Transverse colon (tissue), 4 donors: ENCODE results near the gene PYHIN1. TPM values are rescaled to one million over a fixed set of nuclear protein-coding genes. Genes with fewer than 3 reads are reported as not detected.

Experiments used
- DNase-seq: peaks from one replicate; pipeline ENCODE4 v3.0.0-alpha.2; 2019
- H3K27ac ChIP-seq, 4 donors: fragments of 200-600 bp; sonication (generic); 2 replicates each; pipeline ENCODE4 v1.5.1; 2016 to 2018; ENCODE audit warnings: inconsistent platforms in 4 of 4
- H3K27me3 ChIP-seq: fragments of 200-600 bp; sonication (generic); 2 replicates; pipeline ENCODE4 v1.5.1; 2017; ENCODE audit warnings: inconsistent platforms
- H3K36me3 ChIP-seq, 4 donors: fragments of 200-600 bp; sonication (generic); 2 replicates each; pipeline ENCODE4 v1.5.1; 2017 to 2019; ENCODE audit warnings: inconsistent platforms in 4 of 4
- H3K4me1 ChIP-seq, 4 donors: fragments of 200-600 bp; sonication (generic); 2 replicates each; pipeline ENCODE4 v1.5.1; 2017 to 2020; ENCODE audit warnings: inconsistent platforms in 4 of 4
- H3K4me3 ChIP-seq, 4 donors: fragments of 200-600 bp; sonication (generic); 1 replicate in 1 of 4; 2 replicates in 3 of 4; pipeline versions ENCODE4 v1.5.1 to v1.6.1; 2017 to 2019; ENCODE audit warnings: inconsistent platforms in 4 of 4
- H3K9me3 ChIP-seq, 2 donors: fragments of 200-600 bp; sonication (generic); 2 replicates each; pipeline ENCODE4 v1.5.1; 2017 to 2019; ENCODE audit warnings: inconsistent platforms in 2 of 2
- CTCF ChIP-seq, 5 experiments: fragments of 200-600 bp in 3 of 5; fragments of 450-650 bp in 2 of 5; sonication (generic) in 3 of 5; IDR thresholded peaks; 1 replicate in 2 of 5; 2 replicates in 3 of 5; pipeline ENCODE4 v1.5.1; 2016 to 2017; ENCODE audit warnings: antibody characterized with exemption in 5 of 5, inconsistent platforms in 3 of 5, mild to moderate bottlenecking in 2 of 5, moderate library complexity in 1 of 5
- EP300 ChIP-seq: sonication (generic); formaldehyde crosslinking; IDR thresholded peaks from one replicate; pipeline ENCODE4 v1.6.1; 2017; ENCODE audit warnings: antibody characterized with exemption, low read depth
- POLR2A ChIP-seq: fragments of 450-650 bp; IDR thresholded peaks from one replicate; pipeline ENCODE4 v1.6.1; 2016; ENCODE audit warnings: antibody characterized with exemption, mild to moderate bottlenecking, moderate library complexity
- POLR2AphosphoS5 ChIP-seq, 3 donors: sonication (generic); formaldehyde crosslinking; IDR thresholded peaks; one replicate each; pipeline ENCODE4 v1.6.1; 2016; ENCODE audit warnings: antibody characterized with exemption in 3 of 3
- WGBS, 2 donors: methylation state at CpG; one replicate each; pipeline ENCODE4 v1.1.5; 2018; ENCODE audit warnings: low coverage in 1 of 2; 5-methylcytosine and 5-hydroxymethylcytosine counted together
- in situ Hi-C, 4 donors: fragments of 200-750 bp; cut with MboI; loops; one replicate each; pipeline versions ENCODE4 v1.15.0 to v1.15.1; 2017; ENCODE audit warnings: low sequenced_read_pairs in 3 of 4, low pct_ligation_motif_present in 1 of 4, low pct_unique_long_range_greater_than_20kb in 1 of 4
- intact Hi-C: fragments of 100-400 bp; cut with DNase I; formaldehyde crosslinking; loops from one replicate; pipeline ENCODE4 v1.15.1; 2023; ENCODE audit warnings: low total_unique reads
- total RNA-seq, 4 donors: library from RNA; depleted of rRNA; stranded (reverse); fragments of >200 nt; gene quantifications; one replicate each; pipeline ENCODE4 v1.1.0, GENCODE V29; 2016

PYHIN1 gene
- 1 to 10 TPM in 2 of 4 donors, under 1 TPM in 1, not detected in 1; 0.68 to 4.4 (median 1.5) TPM for total RNA-seq

GRCh38 chr1:158931055-158931737, at the start of gene PYHIN1:
Gene PYHIN1 (plus strand): TSS chr1:158931552. CDS start chr1:158936911, 5,359 bp downstream.
- DNase-seq: no peak
- peak within 1 kb of the TSS in 2 of 4 donors; percentile 15 to 23 for H3K4me3 ChIP-seq
- peaks cover 0 to 4% of the 10 kb centered on the region in 2 donors for H3K9me3 ChIP-seq
- peak within 1 kb of the TSS in 3 of 4 donors; percentile 2 to 47 (median 41) for H3K27ac ChIP-seq
- intact Hi-C loops (no loop called here), in situ Hi-C loops (no loop called here)
- 66 to 67% methylated on average over 3 of the region's 3 CpGs for WGBS, 2 donors
- TF ChIP-seq EP300 (no peak), POLR2A (peak; percentile 9), POLR2AphosphoS5 (IDR thresholded peaks at IDR 0.05) (no peak)
- no peaks in the 10 kb centered on the region for H3K4me1 ChIP-seq
- no peaks in the 10 kb centered on the region for H3K36me3 ChIP-seq
- H3K27me3 ChIP-seq: no peaks in the 10 kb centered on the region

- Histone ChIP-seq H3K27me3 (no peaks in the 10 kb centered on the region), H3K36me3 (no peaks in the 10 kb centered on the region), H3K9me3 (no peaks in the 10 kb centered on the region), H3K27ac (no peak overlapping the region), H3K4me1 (no peaks in the 10 kb centered on the region), H3K4me3 (no peak overlapping the region)
- in situ Hi-C loops (no loop called here), intact Hi-C loops (no loop called here)
- no peak for DNase-seq
- TF ChIP-seq POLR2AphosphoS5 (IDR thresholded peaks at IDR 0.05) (no peak), EP300 (no peak), CTCF (IDR thresholded peaks at IDR 0.05) (no peak), POLR2A (no peak)
Observed at GRCh38 chr1:158893654-158894053, 37.7 kb upstream of the PYHIN1 start.

GRCh38 chr1:158898722-158899121, 32.6 kb upstream of the PYHIN1 start:
- Histone ChIP-seq H3K27ac (no peak overlapping the region), H3K4me3 (no peak overlapping the region), H3K27me3 (no peaks in the 10 kb centered on the region), H3K36me3 (no peaks in the 10 kb centered on the region), H3K9me3 (no peaks in the 10 kb centered on the region), H3K4me1 (no peaks in the 10 kb centered on the region)
- no peak for TF ChIP-seq POLR2AphosphoS5 (IDR thresholded peaks at IDR 0.05)
- no peak for TF ChIP-seq POLR2A
- TF ChIP-seq CTCF (IDR thresholded peaks at IDR 0.05): no peak
- TF ChIP-seq EP300: no peak
- DNase-seq: no peak
- 86 to 92% methylated on average over 2 of the region's 2 CpGs for WGBS, 2 donors
- intact Hi-C loops (no loop called here), in situ Hi-C loops (no loop called here)

- H3K9me3 ChIP-seq: no peaks in the 10 kb centered on the region
- H3K27ac ChIP-seq: no peak overlapping the region
- DNase-seq: no peak
- WGBS, 2 donors: 82 to 83% methylated on average over 3 of the region's 3 CpGs
- in situ Hi-C loops (no loop called here), intact Hi-C loops (no loop called here)
- H3K4me3 ChIP-seq: no peak overlapping the region
- no peaks in the 10 kb centered on the region for H3K27me3 ChIP-seq
- no peak for TF ChIP-seq EP300
- TF ChIP-seq POLR2AphosphoS5 (IDR thresholded peaks at IDR 0.05): no peak
- TF ChIP-seq CTCF (IDR thresholded peaks at IDR 0.05): no peak
- no peak for TF ChIP-seq POLR2A
- H3K36me3 ChIP-seq: no peaks in the 10 kb centered on the region
- no peaks in the 10 kb centered on the region for H3K4me1 ChIP-seq
Observed at GRCh38 chr1:158901623-158902022, 29.7 kb upstream of the PYHIN1 start.

- H3K4me3 ChIP-seq: no peak overlapping the region
- DNase-seq: no peak
- no peak overlapping the region for H3K27ac ChIP-seq
- H3K36me3 ChIP-seq: no peaks in the 10 kb centered on the region
- WGBS, 2 donors: 29 to 61% methylated on average over 1 of the region's 1 CpG
- TF ChIP-seq POLR2A: no peak
- TF ChIP-seq CTCF (IDR thresholded peaks at IDR 0.05): no peak
- TF ChIP-seq POLR2AphosphoS5 (IDR thresholded peaks at IDR 0.05): no peak
- no peak for TF ChIP-seq EP300
- H3K4me1 ChIP-seq: no peaks in the 10 kb centered on the region
- H3K27me3 ChIP-seq: no peaks in the 10 kb centered on the region
- in situ Hi-C loops: no loop called here
- intact Hi-C loops: no loop called here
- peaks cover 8 to 22% of the 10 kb centered on the region in 2 donors for H3K9me3 ChIP-seq
Observed at GRCh38 chr1:158916085-158916484, 15.3 kb upstream of the PYHIN1 start.
